K562 (cell line): Measurements from ENCODE around the gene ATF6B. TPM values are rescaled to one million over a fixed set of nuclear protein-coding genes. Genes with fewer than 3 reads are reported as not detected.

ENCODE experiments used
- BDP1 ChIP-seq: IDR thresholded peaks from 3 replicates; pipeline ENCODE4 v1.6.1; 2011; ENCODE audit not compliant: insufficient read length, insufficient read depth
- CBX1 ChIP-seq: sonication (generic); IDR thresholded peaks from 2 replicates; pipeline ENCODE4 v1.6.1; 2016; ENCODE audit warnings: antibody characterized with exemption, low read depth, mild to moderate bottlenecking
- DPF2 ChIP-seq: fragments of 450-650 bp; IDR thresholded peaks from 2 replicates; pipeline ENCODE4 v1.6.1; 2016
- FOSL1 ChIP-seq: fragments of 200-800 bp; sonication (Bioruptor generic); conservative IDR thresholded peaks from 2 replicates; pipeline ENCODE4 v1.6.1; 2016; ENCODE audit warnings: missing genetic modification characterization, missing compliant biosample characterization
- HIVEP1 ChIP-seq: fragments of 250-450 bp; sonication (Bioruptor Pico); IDR thresholded peaks from 2 replicates; pipeline ENCODE4 v1.4.0; 2020; ENCODE audit warnings: mild to moderate bottlenecking
- KDM4B ChIP-seq, 2 experiments: fragments of 450-650 bp in 1 of 2; sonication (generic) in 1 of 2; IDR thresholded peaks; 2 replicates each; pipeline ENCODE4 v1.6.1; 2016 to 2017; ENCODE audit warnings: borderline replicate concordance in 2 of 2, antibody characterized with exemption in 1 of 2, low read depth in 1 of 2, mild to moderate bottlenecking in 1 of 2
- L3MBTL2 ChIP-seq: fragments of 450-650 bp; IDR thresholded peaks from 2 replicates; pipeline ENCODE4 v1.6.1; 2016; ENCODE audit warnings: mild to moderate bottlenecking, moderate library complexity
- NFE2 ChIP-seq: IDR thresholded peaks from 2 replicates; pipeline ENCODE4 v1.6.1; 2014; ENCODE audit warnings: antibody characterized with exemption, low read depth
- NR2C2 ChIP-seq, 2 experiments: fragments of 200-800 bp in 1 of 2; sonication (Bioruptor generic) in 1 of 2; sonication (generic) in 1 of 2; formaldehyde crosslinking in 1 of 2; IDR thresholded peaks; 2 replicates each; pipeline versions ENCODE4 v1.6.1 to v1.8.0; 2016 to 2022; ENCODE audit warnings: mild to moderate bottlenecking in 1 of 2, missing compliant biosample characterization in 1 of 2, missing genetic modification characterization in 1 of 2, missing genetic modification reagents in 1 of 2
- SMARCA4 ChIP-seq: fragments of 450-650 bp; IDR thresholded peaks from 2 replicates; pipeline ENCODE4 v1.6.1; 2016
- STAG1 ChIP-seq: sonication (generic); formaldehyde crosslinking; IDR thresholded peaks from 2 replicates; pipeline ENCODE4 v1.5.0; 2020; ENCODE audit warnings: missing genetic modification reagents, borderline replicate concordance
- TOE1 ChIP-seq, 2 experiments: fragments of 450-650 bp in 1 of 2; sonication (generic) in 1 of 2; formaldehyde crosslinking in 1 of 2; IDR thresholded peaks; 2 replicates each; pipeline versions ENCODE4 v1.7.1 to v1.8.0; 2016 to 2022; ENCODE audit warnings: borderline replicate concordance in 2 of 2, mild to moderate bottlenecking in 2 of 2, antibody characterized with exemption in 1 of 2, inconsistent platforms in 1 of 2, low read depth in 1 of 2, missing genetic modification reagents in 1 of 2, moderate library complexity in 1 of 2
- TRIM28 ChIP-seq: fragments of 450-650 bp; IDR thresholded peaks from 2 replicates; pipeline ENCODE4 v1.6.1; 2017
- U2AF2 ChIP-seq: fragments of 200-400 bp; formaldehyde crosslinking; optimal IDR thresholded peaks from 2 replicates; pipeline ENCODE3; 2017; ENCODE audit warnings: low read depth, mild to moderate bottlenecking, low read length
- ZNF316 ChIP-seq: fragments of 450-650 bp; IDR thresholded peaks from 2 replicates; pipeline ENCODE4 v1.6.1; 2016
- ZNF644 ChIP-seq: fragments of 200-800 bp; sonication (Bioruptor generic); IDR thresholded peaks from 2 replicates; pipeline ENCODE4 v1.6.1; 2016; ENCODE audit warnings: low read depth, missing genetic modification characterization, missing compliant biosample characterization
- polyA plus RNA-seq, 8 experiments: library from polyadenylated mRNA; depleted of rRNA in 4 of 8; stranded (reverse) in 5 of 8; unstranded in 3 of 8; fragments of >200 nt; fragmentation: Nextera tagmentation in 2 of 8; fragmentation: Illumina TruSeq in 1 of 8; extraction: Ambion mirVana in 2 of 8; extraction: Trizol in 1 of 8; gene quantifications; 2 replicates each; pipeline versions ENCODE4 v1.2.1 to v1.2.3, GENCODE V29; 2011 to 2014; ENCODE audit warnings: inconsistent platforms in 1 of 8, missing spikeins in 1 of 8
- total RNA-seq, 7 experiments: library from RNA; depleted of rRNA in 6 of 7; stranded (reverse); fragments of >200 nt in 6 of 7; fragmentation: Illumina TruSeq in 2 of 7; extraction: Trizol in 2 of 7; gene quantifications; 2 replicates each; pipeline versions ENCODE4 v1.2.1 to v1.2.3, GENCODE V29; 2011 to 2021; ENCODE audit warnings: low replicate concordance in 1 of 7
- TF ChIP-seq, protein P1 (sequence below): fragments of 450-650 bp; formaldehyde crosslinking; conservative IDR thresholded peaks from 2 replicates; pipeline ENCODE4 v1.4.0; 2022; ENCODE audit warnings: mild to moderate bottlenecking, missing genetic modification characterization
- TF ChIP-seq, protein P2 (sequence below), 3 experiments: fragments of 200-800 bp in 1 of 3; fragments of 250-450 bp in 1 of 3; fragments of 450-650 bp in 1 of 3; sonication (Bioruptor Pico) in 1 of 3; sonication (Bioruptor generic) in 1 of 3; formaldehyde crosslinking in 1 of 3; IDR thresholded peaks; 2 replicates each; pipeline versions ENCODE4 v1.6.1 to v1.8.0; 2016 to 2022; ENCODE audit warnings: mild to moderate bottlenecking in 2 of 3, missing genetic modification characterization in 2 of 3, missing compliant biosample characterization in 1 of 3, moderate library complexity in 1 of 3
- TF ChIP-seq, protein P3 (sequence below): sonication (generic); formaldehyde crosslinking; IDR thresholded peaks from 2 replicates; pipeline ENCODE4 v1.9.0; 2022; ENCODE audit warnings: mild to moderate bottlenecking, missing genetic modification reagents
- TF ChIP-seq, protein P4 (sequence below): sonication (generic); formaldehyde crosslinking; IDR thresholded peaks from 2 replicates; pipeline ENCODE4 v1.8.1; 2023; ENCODE audit warnings: mild to moderate bottlenecking, missing genetic modification reagents, moderate library complexity

ATF6B gene
- total and polyA plus RNA-seq, 9 of the 15 experiments (the other 6 are each of a cell fraction or from before 2014, with no cell fraction given), result 20.7 to 131 (median 31.7) TPM

DNA sequence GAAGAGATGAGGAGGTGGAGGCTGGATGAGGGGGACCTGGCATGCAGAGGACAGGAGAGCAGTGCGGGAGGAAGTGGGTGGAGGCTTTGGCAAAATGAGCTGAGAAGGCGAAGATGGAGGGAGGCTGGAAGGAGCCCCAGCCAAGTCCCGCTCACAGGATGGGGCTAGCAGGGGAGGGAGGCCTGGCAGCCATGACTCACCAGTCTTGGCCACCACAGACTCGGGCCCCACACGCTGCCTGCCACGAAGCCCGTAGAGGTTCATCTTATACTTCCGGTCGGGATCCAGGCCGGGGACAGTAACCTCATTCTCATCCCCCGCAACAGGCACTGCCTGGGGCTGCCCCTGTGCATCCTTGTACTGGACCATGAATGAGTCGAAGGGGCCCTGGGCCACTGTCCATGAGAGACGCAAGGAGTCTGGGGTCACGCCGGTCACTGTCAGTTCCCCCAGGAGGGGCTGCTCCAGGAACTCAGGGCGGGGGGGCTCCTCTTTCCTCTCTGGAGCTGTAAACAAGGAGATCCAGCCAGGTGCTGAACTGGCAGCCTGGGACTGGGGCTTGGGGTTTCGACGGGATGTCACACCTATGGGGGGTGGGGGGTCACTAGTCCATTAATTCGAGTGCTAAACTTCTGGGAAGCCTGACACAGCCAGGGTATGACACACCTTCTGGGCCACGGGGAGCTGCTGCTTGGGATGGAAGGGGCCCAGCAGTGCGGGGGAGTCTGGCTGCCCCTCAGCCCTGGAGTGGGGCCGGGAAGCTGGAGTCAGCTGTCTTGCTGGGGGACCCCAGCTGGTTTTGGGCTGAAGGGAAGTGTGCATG lies 46.7 kb downstream of the ATF6B start (continued):
- peak; percentile 44; the same call in 1 of the 2 replicates for TF ChIP-seq TOE1 (IDR thresholded peaks at IDR 0.05; ENCODE audit: borderline replicate concordance)
- TF ChIP-seq TOE1 (CRISPR knock-in tag; IDR thresholded peaks at IDR 0.05; ENCODE audit: borderline replicate concordance, low read depth), result no peak
- TF ChIP-seq DPF2, result peak; percentile 31; the same call in 1 of the 2 replicates
- 0 out of 2 replicates have a peak, but pooled peaks have one; percentile 5 for TF ChIP-seq ZNF316
- TF ChIP-seq HIVEP1, result no peak
- no peak for TF ChIP-seq U2AF2
- TF ChIP-seq SMARCA4, result 0 out of 2 replicates have a peak, but pooled peaks have one; percentile 23
- no peak for TF ChIP-seq KDM4B (IDR thresholded peaks at IDR 0.05; ENCODE audit: borderline replicate concordance in 2 of 2, low read depth in 1 of 2)
- no peak for TF ChIP-seq STAG1
- TF ChIP-seq CBX1, result no peak
- TF ChIP-seq, protein P1, sequence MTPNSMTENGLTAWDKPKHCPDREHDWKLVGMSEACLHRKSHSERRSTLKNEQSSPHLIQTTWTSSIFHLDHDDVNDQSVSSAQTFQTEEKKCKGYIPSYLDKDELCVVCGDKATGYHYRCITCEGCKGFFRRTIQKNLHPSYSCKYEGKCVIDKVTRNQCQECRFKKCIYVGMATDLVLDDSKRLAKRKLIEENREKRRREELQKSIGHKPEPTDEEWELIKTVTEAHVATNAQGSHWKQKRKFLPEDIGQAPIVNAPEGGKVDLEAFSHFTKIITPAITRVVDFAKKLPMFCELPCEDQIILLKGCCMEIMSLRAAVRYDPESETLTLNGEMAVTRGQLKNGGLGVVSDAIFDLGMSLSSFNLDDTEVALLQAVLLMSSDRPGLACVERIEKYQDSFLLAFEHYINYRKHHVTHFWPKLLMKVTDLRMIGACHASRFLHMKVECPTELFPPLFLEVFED (CRISPR knock-in tag), result peak; percentile 73; the same call in 1 of the 2 replicates
- TF ChIP-seq ZNF644, result no peak
- TF ChIP-seq, protein P2, sequence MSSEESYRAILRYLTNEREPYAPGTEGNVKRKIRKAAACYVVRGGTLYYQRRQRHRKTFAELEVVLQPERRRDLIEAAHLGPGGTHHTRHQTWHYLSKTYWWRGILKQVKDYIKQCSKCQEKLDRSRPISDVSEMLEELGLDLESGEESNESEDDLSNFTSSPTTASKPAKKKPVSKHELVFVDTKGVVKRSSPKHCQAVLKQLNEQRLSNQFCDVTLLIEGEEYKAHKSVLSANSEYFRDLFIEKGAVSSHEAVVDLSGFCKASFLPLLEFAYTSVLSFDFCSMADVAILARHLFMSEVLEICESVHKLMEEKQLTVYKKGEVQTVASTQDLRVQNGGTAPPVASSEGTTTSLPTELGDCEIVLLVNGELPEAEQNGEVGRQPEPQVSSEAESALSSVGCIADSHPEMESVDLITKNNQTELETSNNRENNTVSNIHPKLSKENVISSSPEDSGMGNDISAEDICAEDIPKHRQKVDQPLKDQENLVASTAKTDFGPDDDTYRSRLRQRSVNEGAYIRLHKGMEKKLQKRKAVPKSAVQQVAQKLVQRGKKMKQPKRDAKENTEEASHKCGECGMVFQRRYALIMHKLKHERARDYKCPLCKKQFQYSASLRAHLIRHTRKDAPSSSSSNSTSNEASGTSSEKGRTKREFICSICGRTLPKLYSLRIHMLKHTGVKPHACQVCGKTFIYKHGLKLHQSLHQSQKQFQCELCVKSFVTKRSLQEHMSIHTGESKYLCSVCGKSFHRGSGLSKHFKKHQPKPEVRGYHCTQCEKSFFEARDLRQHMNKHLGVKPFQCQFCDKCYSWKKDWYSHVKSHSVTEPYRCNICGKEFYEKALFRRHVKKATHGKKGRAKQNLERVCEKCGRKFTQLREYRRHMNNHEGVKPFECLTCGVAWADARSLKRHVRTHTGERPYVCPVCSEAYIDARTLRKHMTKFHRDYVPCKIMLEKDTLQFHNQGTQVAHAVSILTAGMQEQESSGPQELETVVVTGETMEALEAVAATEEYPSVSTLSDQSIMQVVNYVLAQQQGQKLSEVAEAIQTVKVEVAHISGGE (CRISPR knock-in tag; IDR thresholded peaks at IDR 0.05), result peak in 1 of 3 experiments; percentile 35; a peak in 1 of 6 replicates
- TF ChIP-seq NFE2, result peak; percentile 45; the same call in 1 of the 2 replicates
- peak; percentile 90 for TF ChIP-seq FOSL1 (tag)
- peak; percentile 81 for TF ChIP-seq L3MBTL2
- TF ChIP-seq BDP1, result no peak
- TF ChIP-seq, protein P3, sequence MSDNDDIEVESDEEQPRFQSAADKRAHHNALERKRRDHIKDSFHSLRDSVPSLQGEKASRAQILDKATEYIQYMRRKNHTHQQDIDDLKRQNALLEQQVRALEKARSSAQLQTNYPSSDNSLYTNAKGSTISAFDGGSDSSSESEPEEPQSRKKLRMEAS (CRISPR knock-in tag), result peak; percentile 89
- TF ChIP-seq TRIM28, result no peak
- TF ChIP-seq, protein P4, sequence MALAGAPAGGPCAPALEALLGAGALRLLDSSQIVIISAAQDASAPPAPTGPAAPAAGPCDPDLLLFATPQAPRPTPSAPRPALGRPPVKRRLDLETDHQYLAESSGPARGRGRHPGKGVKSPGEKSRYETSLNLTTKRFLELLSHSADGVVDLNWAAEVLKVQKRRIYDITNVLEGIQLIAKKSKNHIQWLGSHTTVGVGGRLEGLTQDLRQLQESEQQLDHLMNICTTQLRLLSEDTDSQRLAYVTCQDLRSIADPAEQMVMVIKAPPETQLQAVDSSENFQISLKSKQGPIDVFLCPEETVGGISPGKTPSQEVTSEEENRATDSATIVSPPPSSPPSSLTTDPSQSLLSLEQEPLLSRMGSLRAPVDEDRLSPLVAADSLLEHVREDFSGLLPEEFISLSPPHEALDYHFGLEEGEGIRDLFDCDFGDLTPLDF (CRISPR knock-in tag), result no peak
- no peak for TF ChIP-seq NR2C2 (CRISPR knock-in tag; IDR thresholded peaks at IDR 0.05)
- TF ChIP-seq NR2C2 (tag; IDR thresholded peaks at IDR 0.05), result peak; percentile 34; the same call in 1 of the 2 replicates
